ENCODE results near the gene AGAP1.

The AGAP1 gene

DNA sequence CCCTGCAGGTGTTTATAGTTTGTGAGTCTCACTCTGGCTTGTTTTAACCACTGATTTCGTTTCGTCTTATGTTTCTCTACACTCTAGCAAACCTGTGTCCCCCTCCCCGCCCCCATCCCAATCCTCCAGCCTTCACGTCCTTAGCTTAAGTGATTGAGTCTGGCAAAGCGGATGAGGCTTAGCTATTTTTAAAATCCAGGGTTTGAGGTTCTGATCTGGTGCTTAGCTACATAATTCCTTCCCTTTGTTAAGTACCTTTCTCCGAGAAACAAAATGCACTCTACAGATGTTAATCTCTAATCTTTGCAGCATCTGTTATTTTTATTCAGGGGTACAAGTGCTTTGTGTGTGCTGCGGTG is 7.8 kb downstream of the AGAP1 start:
- Histone ChIP-seq H3K4me3 (ENCODE audit: severe bottlenecking) (no peak overlapping the region), H3K36me3 (ENCODE audit: low read depth) (no peaks in the 10 kb centered on the region), H3K27ac (ENCODE audit: poor library complexity, severe bottlenecking) (peak overlapping the region; percentile 58), H3K27me3 (ENCODE audit: insufficient read depth, poor library complexity, severe bottlenecking) (no peaks in the 10 kb centered on the region), H3K9me3 (ENCODE audit: severe bottlenecking) (no peaks in the 10 kb centered on the region), H3K4me1 (ENCODE audit: insufficient read depth, poor library complexity, severe bottlenecking) (peaks cover 25% of the 10 kb centered on the region)
- DNase-seq (ENCODE audit: low spot score) (no peak), ATAC-seq (ENCODE audit: low read depth) (no peak)
- no peak for TF ChIP-seq CTCF (IDR thresholded peaks at IDR 0.05; ENCODE audit: poor library complexity, severe bottlenecking)

GRCh38 chr2:235502336-235502735 is 8.5 kb downstream of the AGAP1 start:
- H3K4me1 ChIP-seq (ENCODE audit: insufficient read depth, poor library complexity, severe bottlenecking), result peaks cover 26% of the 10 kb centered on the region
- no peak for TF ChIP-seq CTCF (IDR thresholded peaks at IDR 0.05; ENCODE audit: poor library complexity, severe bottlenecking)
- H3K36me3 ChIP-seq (ENCODE audit: low read depth), result no peaks in the 10 kb centered on the region
- H3K27me3 ChIP-seq (ENCODE audit: insufficient read depth, poor library complexity, severe bottlenecking), result no peaks in the 10 kb centered on the region
- no peak overlapping the region for H3K27ac ChIP-seq (ENCODE audit: poor library complexity, severe bottlenecking)
- H3K9me3 ChIP-seq (ENCODE audit: severe bottlenecking), result no peaks in the 10 kb centered on the region
- DNase-seq (ENCODE audit: low spot score) (no peak), ATAC-seq (ENCODE audit: low read depth) (no peak)
- H3K4me3 ChIP-seq (ENCODE audit: severe bottlenecking), result no peak overlapping the region

DNA sequence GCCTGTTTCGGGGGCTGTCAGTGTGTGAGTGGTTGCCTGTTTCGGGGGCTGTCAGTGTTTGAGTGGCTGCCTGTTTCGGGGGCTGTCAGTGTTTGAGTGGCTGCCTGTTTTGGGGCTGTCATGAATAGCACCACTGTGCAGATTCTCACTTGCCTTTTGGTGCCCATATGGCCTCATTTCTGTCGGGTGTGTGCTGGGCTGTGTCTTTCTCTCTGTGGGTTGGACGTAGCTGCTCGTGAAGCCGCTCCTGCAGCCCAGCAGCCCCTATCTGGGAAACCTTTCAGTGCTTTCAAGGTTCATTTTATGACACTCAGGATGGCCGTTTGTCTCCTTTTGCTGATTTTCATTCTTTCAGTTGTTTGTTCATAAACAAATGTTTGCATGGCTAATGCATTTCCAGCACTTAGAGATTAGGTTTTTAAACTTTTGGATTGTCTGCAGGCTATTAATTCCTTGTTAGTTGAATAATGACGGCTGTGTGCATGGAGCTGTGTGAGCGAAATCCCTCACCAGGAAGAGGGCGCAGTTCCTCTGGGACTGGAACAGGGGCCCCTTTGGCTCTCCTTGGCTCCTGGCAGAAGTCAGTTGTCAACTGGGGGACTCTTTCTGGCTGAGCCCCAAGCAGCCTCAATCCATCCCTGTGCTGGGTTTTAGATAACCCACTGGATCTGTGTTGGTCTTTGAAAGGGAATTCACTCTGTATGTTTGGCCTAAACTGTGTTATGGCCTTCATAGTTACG is 10.8 kb downstream of the AGAP1 start:
- DNase-seq (ENCODE audit: low spot score) (no peak), ATAC-seq (ENCODE audit: low read depth) (no peak)
- peaks cover 26% of the 10 kb centered on the region for H3K4me1 ChIP-seq (ENCODE audit: insufficient read depth, poor library complexity, severe bottlenecking)
- H3K27ac ChIP-seq (ENCODE audit: poor library complexity, severe bottlenecking), result no peak overlapping the region
- no peak overlapping the region for H3K4me3 ChIP-seq (ENCODE audit: severe bottlenecking)
- H3K9me3 ChIP-seq (ENCODE audit: severe bottlenecking), result no peaks in the 10 kb centered on the region
- no peaks in the 10 kb centered on the region for H3K27me3 ChIP-seq (ENCODE audit: insufficient read depth, poor library complexity, severe bottlenecking)
- H3K36me3 ChIP-seq (ENCODE audit: low read depth), result no peaks in the 10 kb centered on the region
- TF ChIP-seq CTCF (IDR thresholded peaks at IDR 0.05; ENCODE audit: poor library complexity, severe bottlenecking), result no peak

DNA sequence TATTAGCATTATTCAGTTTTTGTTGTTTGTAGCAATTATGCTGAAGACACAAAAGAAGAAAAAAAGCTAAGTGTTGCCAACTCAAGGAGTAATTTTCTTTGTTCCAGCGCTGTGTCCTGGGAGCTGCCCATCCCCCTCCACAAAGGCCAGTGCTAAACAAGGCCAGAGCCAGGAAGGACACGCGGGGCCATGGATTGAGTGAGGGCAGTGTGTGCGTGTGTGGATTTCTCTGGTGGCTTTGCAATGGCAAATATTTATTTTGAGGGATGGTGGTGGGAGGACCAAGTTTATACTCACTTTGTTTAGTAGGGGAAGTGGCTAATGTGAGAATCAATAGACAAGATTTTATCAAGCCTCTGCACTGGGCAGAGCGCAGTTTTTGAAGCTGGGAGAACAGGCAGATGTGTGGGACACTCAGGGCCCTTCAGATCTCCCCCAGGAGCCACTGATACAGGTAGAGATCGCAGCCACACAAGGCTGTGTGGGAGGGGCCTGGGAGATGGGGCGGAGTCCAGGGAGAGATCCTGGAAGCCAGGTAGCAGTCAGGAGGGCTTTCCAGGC is 11.4 kb downstream of the AGAP1 start:
- ATAC-seq (ENCODE audit: low read depth) (no peak), DNase-seq (ENCODE audit: low spot score) (no peak)
- no peaks in the 10 kb centered on the region for H3K27me3 ChIP-seq (ENCODE audit: insufficient read depth, poor library complexity, severe bottlenecking)
- no peak overlapping the region for H3K4me3 ChIP-seq (ENCODE audit: severe bottlenecking)
- H3K36me3 ChIP-seq (ENCODE audit: low read depth), result no peaks in the 10 kb centered on the region
- H3K4me1 ChIP-seq (ENCODE audit: insufficient read depth, poor library complexity, severe bottlenecking), result peaks cover 26% of the 10 kb centered on the region
- no peak overlapping the region for H3K27ac ChIP-seq (ENCODE audit: poor library complexity, severe bottlenecking)
- no peaks in the 10 kb centered on the region for H3K9me3 ChIP-seq (ENCODE audit: severe bottlenecking)
- no peak for TF ChIP-seq CTCF (IDR thresholded peaks at IDR 0.05; ENCODE audit: poor library complexity, severe bottlenecking)

All from RWPE2 (cell line).